ENCODE measurements around the gene ATP12A.

Gene ATP12A

GRCh38 chr13:24640752-24641151, 39.5 kb upstream of the ATP12A start:
- TF ChIP-seq, protein P1, sequence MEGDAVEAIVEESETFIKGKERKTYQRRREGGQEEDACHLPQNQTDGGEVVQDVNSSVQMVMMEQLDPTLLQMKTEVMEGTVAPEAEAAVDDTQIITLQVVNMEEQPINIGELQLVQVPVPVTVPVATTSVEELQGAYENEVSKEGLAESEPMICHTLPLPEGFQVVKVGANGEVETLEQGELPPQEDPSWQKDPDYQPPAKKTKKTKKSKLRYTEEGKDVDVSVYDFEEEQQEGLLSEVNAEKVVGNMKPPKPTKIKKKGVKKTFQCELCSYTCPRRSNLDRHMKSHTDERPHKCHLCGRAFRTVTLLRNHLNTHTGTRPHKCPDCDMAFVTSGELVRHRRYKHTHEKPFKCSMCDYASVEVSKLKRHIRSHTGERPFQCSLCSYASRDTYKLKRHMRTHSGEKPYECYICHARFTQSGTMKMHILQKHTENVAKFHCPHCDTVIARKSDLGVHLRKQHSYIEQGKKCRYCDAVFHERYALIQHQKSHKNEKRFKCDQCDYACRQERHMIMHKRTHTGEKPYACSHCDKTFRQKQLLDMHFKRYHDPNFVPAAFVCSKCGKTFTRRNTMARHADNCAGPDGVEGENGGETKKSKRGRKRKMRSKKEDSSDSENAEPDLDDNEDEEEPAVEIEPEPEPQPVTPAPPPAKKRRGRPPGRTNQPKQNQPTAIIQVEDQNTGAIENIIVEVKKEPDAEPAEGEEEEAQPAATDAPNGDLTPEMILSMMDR (IDR thresholded peaks at IDR 0.05; ENCODE audit: control extremely low read depth, extremely low read depth, low read depth, missing control alignments), result no peak
- POLR2A ChIA-PET, result no interaction called here
- no peak for DNase-seq (ENCODE audit: extremely low spot score)
- CTCF ChIA-PET, result interaction anchor here (1.7 kb wide), 1 partner anchor 18 kb away, joined by 4 read pairs; no protein-coding TSS in a partner anchor

DNA sequence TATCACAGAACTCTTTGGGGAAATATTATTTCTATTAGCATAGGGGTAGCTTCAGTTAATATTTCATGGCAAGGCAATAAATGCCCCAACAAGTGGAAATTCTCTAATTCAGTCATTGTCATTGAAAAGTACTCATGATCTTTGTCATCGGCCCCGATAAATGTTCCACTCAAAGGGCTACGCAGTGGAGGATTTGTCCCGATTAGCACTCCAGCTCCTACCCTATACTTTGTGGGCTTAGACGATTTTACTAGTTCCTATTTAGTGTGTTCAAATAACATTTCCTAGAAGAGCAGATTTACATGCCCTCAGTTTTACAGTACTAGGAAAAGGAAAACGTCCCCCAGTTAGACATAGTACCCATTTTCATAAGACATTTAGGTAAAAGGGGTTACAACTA, 38.0 kb upstream of the ATP12A start:
- ChIA-PET CTCF (interaction anchor here (1.3 to 1.7 kb wide), 3 partner anchors 12 to 16 kb away, joined by 4 to 6 read pairs (median 4); no protein-coding TSS in a partner anchor), POLR2A (no interaction called here)
- TF ChIP-seq, protein P1 (IDR thresholded peaks at IDR 0.05; ENCODE audit: control extremely low read depth, extremely low read depth, low read depth, missing control alignments), result no peak
- no peak for DNase-seq (ENCODE audit: extremely low spot score)

- POLR2A ChIA-PET, result no interaction called here
- CTCF ChIA-PET, result interaction anchor here (0.9 to 1.3 kb wide), 4 partner anchors 8 to 39 kb away, joined by 3 to 4 read pairs (median 3); no protein-coding TSS in a partner anchor
- no peak for DNase-seq (ENCODE audit: extremely low spot score)
- TF ChIP-seq, protein P1 (IDR thresholded peaks at IDR 0.05; ENCODE audit: control extremely low read depth, extremely low read depth, low read depth, missing control alignments), result no peak
Measured at GRCh38 chr13:24644036-24644435, 36.2 kb upstream of the ATP12A start.

- DNase-seq (ENCODE audit: extremely low spot score), result no peak
- TF ChIP-seq, protein P1 (IDR thresholded peaks at IDR 0.05; ENCODE audit: control extremely low read depth, extremely low read depth, low read depth, missing control alignments), result no peak
- ChIA-PET CTCF (interaction anchor here (0.6 to 1.6 kb wide), 4 partner anchors 17 to 37 kb away, joined by 3 to 4 read pairs (median 4); no protein-coding TSS in a partner anchor), POLR2A (interaction anchor here (0.5 kb wide), 1 partner anchor 448 kb away, joined by 3 read pairs; no protein-coding TSS in a partner anchor)
Measured at GRCh38 chr13:24648271-24648670, 31.9 kb upstream of the ATP12A start.

DNA sequence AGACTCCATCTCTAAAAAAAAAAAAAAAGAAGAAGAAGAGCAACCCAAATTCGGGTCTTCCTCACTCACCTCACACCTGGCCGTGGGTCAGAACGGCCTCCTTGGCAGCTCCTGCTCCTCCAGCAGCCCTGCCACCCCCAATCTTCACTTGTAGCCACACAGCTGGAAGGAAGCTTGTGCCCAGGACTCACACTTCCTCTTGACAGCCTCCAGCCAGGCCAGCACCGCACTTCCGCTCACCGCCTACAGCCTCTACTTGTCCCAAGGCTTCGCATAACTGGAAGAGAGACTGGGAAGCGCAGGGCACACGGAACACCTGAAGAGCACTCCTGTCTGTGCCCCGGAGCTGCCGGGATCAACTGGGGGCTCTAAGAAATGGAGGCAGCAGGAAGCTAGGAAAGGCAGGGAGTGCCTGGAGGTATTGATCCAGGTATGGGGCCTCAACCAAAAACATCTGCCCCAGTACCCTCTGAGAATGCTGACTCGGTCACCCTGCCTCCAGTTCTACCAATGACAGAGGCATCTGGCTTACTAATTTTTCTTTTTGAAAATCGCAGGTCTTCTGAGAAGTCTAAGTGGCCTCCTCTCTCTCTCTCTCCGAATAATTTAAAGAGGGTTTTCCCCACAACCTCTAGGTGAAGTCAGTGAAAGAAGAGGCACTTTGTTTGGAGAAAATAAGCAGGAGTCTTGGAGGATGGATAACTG, 31.1 kb upstream of the ATP12A start:
- no peak for DNase-seq (ENCODE audit: extremely low spot score)
- ChIA-PET POLR2A (no interaction called here), CTCF (interaction anchor here (1.0 to 1.3 kb wide), 3 partner anchors 16 to 53 kb away, joined by 3 read pairs; no protein-coding TSS in a partner anchor)
- TF ChIP-seq, protein P1 (IDR thresholded peaks at IDR 0.05; ENCODE audit: control extremely low read depth, extremely low read depth, low read depth, missing control alignments), result no peak

GRCh38 chr13:24649688-24650043, 30.5 kb upstream of the ATP12A start:
- no peak for DNase-seq (ENCODE audit: extremely low spot score)
- ChIA-PET CTCF (interaction anchor here (1.2 to 1.3 kb wide), 2 partner anchors 23 to 52 kb away, joined by 3 read pairs; no protein-coding TSS in a partner anchor), POLR2A (no interaction called here)
- TF ChIP-seq, protein P1 (IDR thresholded peaks at IDR 0.05; ENCODE audit: control extremely low read depth, extremely low read depth, low read depth, missing control alignments), result no peak
